Measurements from ENCODE around the gene OR2T27. TPM values are rescaled to one million over a fixed set of nuclear protein-coding genes. Genes with fewer than 3 reads are reported as not detected.
"Not testable (repeated sequence)": the region's sequence is repeated elsewhere in the genome, so short reads cannot be mapped to it uniquely, and the experiment has no call there.

OR2T27 gene
- total and polyA plus RNA-seq, 3 donors from 2014 or later = not detected

DNA sequence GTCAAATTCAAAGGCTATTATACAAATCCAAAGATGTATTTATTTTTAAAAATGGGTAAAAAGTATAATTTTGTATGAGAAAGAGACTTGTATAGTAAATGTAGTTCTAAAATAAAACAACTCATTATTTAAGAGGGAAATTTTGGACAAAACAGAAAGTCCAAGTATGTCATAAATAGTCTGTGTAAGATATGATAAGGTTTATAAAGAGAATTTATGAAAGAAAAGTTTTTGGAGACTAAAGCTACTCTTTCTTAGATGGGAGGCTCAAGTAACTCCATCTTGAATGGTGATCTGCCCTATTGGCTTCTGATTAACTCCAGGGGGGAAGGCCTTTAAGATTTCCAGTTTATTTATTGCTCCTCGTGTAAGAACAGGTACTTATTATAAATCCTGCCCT lies 14.7 kb upstream of the OR2T27 start:
- TF ChIP-seq POLR2A (IDR thresholded peaks at IDR 0.05) = no peak
- TF ChIP-seq, protein P1, sequence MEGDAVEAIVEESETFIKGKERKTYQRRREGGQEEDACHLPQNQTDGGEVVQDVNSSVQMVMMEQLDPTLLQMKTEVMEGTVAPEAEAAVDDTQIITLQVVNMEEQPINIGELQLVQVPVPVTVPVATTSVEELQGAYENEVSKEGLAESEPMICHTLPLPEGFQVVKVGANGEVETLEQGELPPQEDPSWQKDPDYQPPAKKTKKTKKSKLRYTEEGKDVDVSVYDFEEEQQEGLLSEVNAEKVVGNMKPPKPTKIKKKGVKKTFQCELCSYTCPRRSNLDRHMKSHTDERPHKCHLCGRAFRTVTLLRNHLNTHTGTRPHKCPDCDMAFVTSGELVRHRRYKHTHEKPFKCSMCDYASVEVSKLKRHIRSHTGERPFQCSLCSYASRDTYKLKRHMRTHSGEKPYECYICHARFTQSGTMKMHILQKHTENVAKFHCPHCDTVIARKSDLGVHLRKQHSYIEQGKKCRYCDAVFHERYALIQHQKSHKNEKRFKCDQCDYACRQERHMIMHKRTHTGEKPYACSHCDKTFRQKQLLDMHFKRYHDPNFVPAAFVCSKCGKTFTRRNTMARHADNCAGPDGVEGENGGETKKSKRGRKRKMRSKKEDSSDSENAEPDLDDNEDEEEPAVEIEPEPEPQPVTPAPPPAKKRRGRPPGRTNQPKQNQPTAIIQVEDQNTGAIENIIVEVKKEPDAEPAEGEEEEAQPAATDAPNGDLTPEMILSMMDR (IDR thresholded peaks at IDR 0.05) = no peak
- WGBS, 2 donors = 65 to 77% methylated on average over 1 of the region's 1 CpG
- intact Hi-C loops (cut with DNase I; ENCODE audit: low total_unique reads) = no loop called here

GRCh38 chr1:248663453-248664328 lies 8.4 kb upstream of the OR2T27 start:
- H3K27ac ChIP-seq; H3K27me3 ChIP-seq; H3K4me1 ChIP-seq; H3K36me3 ChIP-seq (ENCODE audit: low read depth, missing control alignments); intact Hi-C loops (cut with DNase I; ENCODE audit: low total_unique reads); DNase-seq; H3K4me3 ChIP-seq; H3K9me3 ChIP-seq: not testable (repeated sequence)
- WGBS, 2 donors = 69 to 71% methylated on average over 5 of the region's 5 CpGs

More for the DNA sequence above, 14.7 kb upstream of the OR2T27 start:
- no peak for DNase-seq
- no peaks in the 10 kb centered on the region for H3K27me3 ChIP-seq
- H3K4me1 ChIP-seq = no peaks in the 10 kb centered on the region
- H3K36me3 ChIP-seq (ENCODE audit: low read depth, missing control alignments) = no peaks in the 10 kb centered on the region
- no peaks in the 10 kb centered on the region for H3K9me3 ChIP-seq
- no peak overlapping the region for H3K4me3 ChIP-seq
- no peak overlapping the region for H3K27ac ChIP-seq

GRCh38 chr1:248656797-248657196 lies 1.5 kb upstream of the OR2T27 start:
- H3K27me3 ChIP-seq; H3K36me3 ChIP-seq (ENCODE audit: low read depth, missing control alignments); H3K27ac ChIP-seq; H3K4me1 ChIP-seq; H3K4me3 ChIP-seq; DNase-seq; H3K9me3 ChIP-seq; intact Hi-C loops (cut with DNase I; ENCODE audit: low total_unique reads): not testable (repeated sequence)
- WGBS, 2 donors = 37 to 49% methylated on average over 6 of the region's 6 CpGs

DNA sequence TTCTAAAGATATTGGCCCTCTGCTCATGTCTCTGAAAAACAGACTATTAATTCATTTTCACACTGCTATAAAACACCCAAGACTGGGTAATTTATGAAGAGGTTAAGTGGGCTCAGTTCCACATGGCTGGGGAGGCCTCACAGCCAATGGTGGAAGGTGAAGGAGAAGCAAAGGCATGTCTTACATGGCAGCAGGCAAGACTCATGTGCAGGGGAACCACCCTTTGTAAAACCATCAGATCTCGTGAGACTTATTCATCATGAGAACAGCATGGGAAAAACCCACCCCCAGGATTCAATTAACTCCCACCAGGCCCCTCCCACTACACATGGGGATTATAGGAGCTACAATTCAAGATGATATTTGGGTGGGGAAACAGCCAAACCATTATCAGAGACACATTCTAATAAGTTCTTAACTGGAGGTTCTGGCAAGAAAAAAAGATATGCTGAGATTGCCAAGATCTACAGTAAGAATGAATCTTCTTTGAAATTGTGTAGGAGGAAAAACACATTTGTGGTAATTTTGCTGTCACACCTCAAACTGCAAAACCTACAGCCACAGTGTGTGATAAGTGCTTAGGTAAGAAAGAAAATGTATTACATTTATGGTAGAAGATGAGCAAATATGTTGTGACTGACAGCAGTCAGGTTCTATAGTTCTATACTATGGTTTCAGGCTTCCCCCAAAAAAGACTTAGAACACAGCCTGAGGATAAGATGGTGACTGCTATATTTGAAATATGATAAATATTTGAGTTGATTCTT lies 6.4 kb downstream of the OR2T27 start:
- intact Hi-C loops (cut with DNase I; ENCODE audit: low total_unique reads); H3K27me3 ChIP-seq; H3K4me3 ChIP-seq; H3K27ac ChIP-seq; H3K9me3 ChIP-seq; DNase-seq; H3K4me1 ChIP-seq; H3K36me3 ChIP-seq (ENCODE audit: low read depth, missing control alignments): not testable (repeated sequence)
- no CpG with 5 or more reads among the region's 1 CpG for WGBS, 2 donors

DNA sequence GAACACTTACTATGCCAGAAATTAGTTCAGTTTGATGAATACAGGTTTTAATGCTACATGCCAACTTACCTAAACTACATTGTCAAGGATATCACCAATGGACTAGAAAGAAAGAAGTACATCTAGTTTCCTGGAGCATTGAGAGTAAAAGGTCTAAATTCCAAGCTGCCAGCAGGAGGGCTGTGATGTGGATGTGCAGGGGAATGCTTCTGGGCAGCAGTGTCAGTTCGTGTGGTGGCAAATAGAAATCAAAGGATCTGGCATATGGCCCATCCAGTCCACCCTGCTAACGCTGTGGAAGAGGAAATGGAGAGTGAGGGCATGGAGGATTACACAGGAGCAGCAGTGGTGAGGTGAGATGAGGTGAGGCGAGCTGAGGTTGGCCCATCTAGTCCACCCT lies 10.2 kb downstream of the OR2T27 start, which contains the start of gene OR2T35:
Gene OR2T35, minus strand, starts transcription at position 101 of the 400 bp plus-strand sequence. CDS start 6,020 bp downstream, outside the sequence.
- H3K9me3 ChIP-seq; H3K36me3 ChIP-seq (ENCODE audit: low read depth, missing control alignments); H3K4me3 ChIP-seq; intact Hi-C loops (cut with DNase I; ENCODE audit: low total_unique reads); H3K27me3 ChIP-seq; DNase-seq; H3K4me1 ChIP-seq; H3K27ac ChIP-seq: not testable (repeated sequence)
- WGBS, 2 donors = 80 to 100% methylated on average over 1 of the region's 3 CpGs

GRCh38 chr1:248642971-248643651 lies 12.2 kb downstream of the OR2T27 start:
- DNase-seq; intact Hi-C loops (cut with DNase I; ENCODE audit: low total_unique reads); H3K27me3 ChIP-seq; H3K36me3 ChIP-seq (ENCODE audit: low read depth, missing control alignments); H3K4me3 ChIP-seq; H3K4me1 ChIP-seq; H3K27ac ChIP-seq; H3K9me3 ChIP-seq: not testable (repeated sequence)
- no CpG with 5 or more reads among the region's 4 CpGs for WGBS, 2 donors

DNA sequence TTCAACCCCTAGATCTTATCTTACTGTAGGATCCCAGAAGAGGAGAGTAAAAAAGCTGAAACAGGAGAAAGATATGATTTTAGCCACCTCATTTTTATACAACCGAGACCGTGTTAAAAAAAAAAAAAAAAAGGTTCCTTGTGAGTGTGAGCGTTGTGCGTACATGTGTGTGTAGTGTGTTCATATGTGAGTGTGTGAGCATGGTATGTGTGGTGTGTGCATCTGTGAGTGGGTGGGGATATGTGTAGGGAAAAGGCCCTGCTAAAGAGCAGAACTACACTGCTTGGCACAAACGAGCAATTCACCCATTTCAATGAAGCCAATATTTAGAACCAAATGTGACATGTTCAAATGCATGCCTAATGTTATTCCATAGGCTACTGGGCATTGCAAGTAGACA lies 13.7 kb downstream of the OR2T27 start:
- H3K27ac ChIP-seq; H3K27me3 ChIP-seq; DNase-seq; intact Hi-C loops (cut with DNase I; ENCODE audit: low total_unique reads); H3K4me3 ChIP-seq; H3K9me3 ChIP-seq; H3K36me3 ChIP-seq (ENCODE audit: low read depth, missing control alignments); H3K4me1 ChIP-seq: not testable (repeated sequence)
- 64% methylated on average over 4 of the region's 5 CpGs; no CpG with 5 or more reads in 1 of the 2 donors for WGBS, 2 donors

GRCh38 chr1:248640906-248641305 lies 14.4 kb downstream of the OR2T27 start:
- H3K36me3 ChIP-seq (ENCODE audit: low read depth, missing control alignments); H3K4me3 ChIP-seq; H3K9me3 ChIP-seq; H3K4me1 ChIP-seq; H3K27ac ChIP-seq; H3K27me3 ChIP-seq; intact Hi-C loops (cut with DNase I; ENCODE audit: low total_unique reads); DNase-seq: not testable (repeated sequence)
- WGBS, 2 donors = no CpG with 5 or more reads among the region's 3 CpGs

- no CpG with 5 or more reads among the region's 5 CpGs for WGBS, 2 donors
- H3K27me3 ChIP-seq; H3K27ac ChIP-seq; H3K4me1 ChIP-seq; H3K36me3 ChIP-seq (ENCODE audit: low read depth, missing control alignments); H3K4me3 ChIP-seq; intact Hi-C loops (cut with DNase I; ENCODE audit: low total_unique reads); DNase-seq; H3K9me3 ChIP-seq: not testable (repeated sequence)
Observed at GRCh38 chr1:248639652-248640051, 15.7 kb downstream of the OR2T27 start.

DNA sequence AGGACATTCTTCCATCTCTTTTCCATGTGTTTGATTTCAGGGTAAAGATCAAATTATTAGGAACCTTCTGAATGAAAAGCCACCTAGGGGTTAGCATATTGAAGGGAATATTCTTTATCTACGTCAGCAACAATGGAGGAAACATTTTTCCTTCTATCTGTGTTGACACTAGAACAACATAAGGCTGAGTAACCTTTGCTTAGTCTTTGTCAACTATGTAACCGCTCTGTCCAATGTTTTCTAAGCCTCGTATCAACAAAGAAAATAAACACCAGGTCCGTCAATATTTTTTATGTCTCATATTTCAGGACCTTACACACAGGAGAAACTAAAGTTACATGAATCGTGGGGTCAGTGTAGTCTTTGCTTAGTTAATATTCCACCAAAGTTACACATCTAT lies 18.7 kb downstream of the OR2T27 start:
- H3K9me3 ChIP-seq; intact Hi-C loops (cut with DNase I; ENCODE audit: low total_unique reads); H3K4me3 ChIP-seq; H3K27ac ChIP-seq; H3K27me3 ChIP-seq; DNase-seq; H3K4me1 ChIP-seq; H3K36me3 ChIP-seq (ENCODE audit: low read depth, missing control alignments): not testable (repeated sequence)
- WGBS, 2 donors = 67 to 80% methylated on average over 1 of the region's 5 CpGs

All from testis (tissue), 3 donors.